Stimulated activated CD8-positive, alpha-beta memory T cell treated with anti-CD3 and anti-CD28 coated beads, Interleukin-2, amount 100 ng/mL, for 48 hours (primary cell): ENCODE results near the gene LRRC71.

Source experiments
- DNase-seq, 2 donors: peaks; one replicate each; pipeline ENCODE4 v3.0.0-alpha.2; 2020; ENCODE audit warnings: low read depth in 2 of 2

The LRRC71 gene

GRCh38 chr1:156947127-156947526 is 26.7 kb downstream of the LRRC71 start:
- DNase-seq = no peak

GRCh38 chr1:156947818-156948525 is 27.5 kb downstream of the LRRC71 start:
- no peak for DNase-seq

GRCh38 chr1:156948708-156949107 is 28.3 kb downstream of the LRRC71 start:
- no peak for DNase-seq

- DNase-seq = no peak
Observed at GRCh38 chr1:156949127-156949526, 28.7 kb downstream of the LRRC71 start.

- DNase-seq = no peak
Observed at GRCh38 chr1:156951371-156951770, 30.9 kb downstream of the LRRC71 start.

GRCh38 chr1:156953571-156953970 is 33.1 kb downstream of the LRRC71 start:
- DNase-seq = no peak

- no peak for DNase-seq
Observed at GRCh38 chr1:156956333-156956732, 35.9 kb downstream of the LRRC71 start.

GRCh38 chr1:156957634-156958033 is 37.2 kb downstream of the LRRC71 start:
- DNase-seq = no peak

- DNase-seq = no peak
Observed at GRCh38 chr1:156958247-156958714, 37.8 kb downstream of the LRRC71 start.

GRCh38 chr1:156959414-156959813 is 39.0 kb downstream of the LRRC71 start:
- no peak for DNase-seq

GRCh38 chr1:156959925-156960324 is 39.5 kb downstream of the LRRC71 start:
- DNase-seq = no peak

- peak in 1 of 2 donors; percentile 12 for DNase-seq
Observed at GRCh38 chr1:156961709-156962108, 41.3 kb downstream of the LRRC71 start.

- DNase-seq = peak in 1 of 2 donors; percentile 3
Observed at GRCh38 chr1:156963621-156964020, 43.2 kb downstream of the LRRC71 start.

GRCh38 chr1:156964441-156964840 is 44.0 kb downstream of the LRRC71 start:
- no peak for DNase-seq

- DNase-seq = no peak
Observed at GRCh38 chr1:156969496-156969895, 49.1 kb downstream of the LRRC71 start.

- DNase-seq = no peak
Observed at GRCh38 chr1:156970017-156970416, 49.6 kb downstream of the LRRC71 start.

GRCh38 chr1:156973417-156973816 is 53.0 kb downstream of the LRRC71 start:
- no peak for DNase-seq

GRCh38 chr1:156975084-156975483 is 54.7 kb downstream of the LRRC71 start:
- no peak for DNase-seq

- no peak for DNase-seq
Observed at GRCh38 chr1:156980551-156980950, 60.1 kb downstream of the LRRC71 start.
